IPS-20b (cell line): Measurements from ENCODE around the gene EPHA2.

ENCODE experiments used
- H3K27ac ChIP-seq: one replicate; pipeline ENCODE4 v1.5.1; 2013; ENCODE audit warnings: low read length
- H3K27me3 ChIP-seq: 2 replicates; pipeline ENCODE4 v1.6.1; 2013; ENCODE audit warnings: mild to moderate bottlenecking, low read length, inconsistent platforms; ENCODE audit not compliant: insufficient read depth
- H3K36me3 ChIP-seq: 2 replicates; pipeline ENCODE4 v1.6.1; 2013; ENCODE audit warnings: low read depth, mild to moderate bottlenecking, inconsistent platforms, low read length, moderate library complexity; ENCODE audit not compliant: insufficient read depth
- H3K4me1 ChIP-seq: 2 replicates; pipeline ENCODE4 v1.6.1; 2013; ENCODE audit warnings: mild to moderate bottlenecking, control low read depth, inconsistent platforms, low read length, moderate library complexity; ENCODE audit not compliant: insufficient read depth
- H3K4me3 ChIP-seq: 2 replicates; pipeline ENCODE4 v1.5.1; 2013; ENCODE audit warnings: mild to moderate bottlenecking, low read length, inconsistent platforms
- H3K9ac ChIP-seq: 2 replicates; pipeline ENCODE4 v1.6.1; 2013; ENCODE audit warnings: low read depth, mild to moderate bottlenecking, inconsistent platforms, low read length, moderate library complexity
- H3K9me3 ChIP-seq: 2 replicates; pipeline ENCODE4 v1.6.1; 2013; ENCODE audit warnings: mild to moderate bottlenecking, low read depth, low read length, inconsistent platforms; ENCODE audit not compliant: insufficient read depth

EPHA2 gene

GRCh38 chr1:16137890-16138467 is 17.9 kb downstream of the EPHA2 start:
- H3K4me1 ChIP-seq: peaks cover 16% of the 10 kb centered on the region
- H3K27ac ChIP-seq: no peak overlapping the region
- no peak overlapping the region for H3K9ac ChIP-seq
- no peak overlapping the region for H3K4me3 ChIP-seq
- H3K36me3 ChIP-seq: peaks cover 76% of the 10 kb centered on the region
- no peaks in the 10 kb centered on the region for H3K27me3 ChIP-seq
- no peaks in the 10 kb centered on the region for H3K9me3 ChIP-seq

GRCh38 chr1:16135501-16135900 is 20.4 kb downstream of the EPHA2 start:
- Histone ChIP-seq H3K27me3 (no peaks in the 10 kb centered on the region), H3K4me3 (no peak overlapping the region), H3K27ac (no peak overlapping the region), H3K36me3 (peaks cover 82% of the 10 kb centered on the region), H3K9ac (no peak overlapping the region), H3K9me3 (no peaks in the 10 kb centered on the region), H3K4me1 (peaks cover 8% of the 10 kb centered on the region; the same call in 1 of the 2 replicates)

GRCh38 chr1:16134906-16135305 is 21.0 kb downstream of the EPHA2 start:
- peaks cover 83% of the 10 kb centered on the region for H3K36me3 ChIP-seq
- no peak overlapping the region for H3K27ac ChIP-seq
- H3K4me1 ChIP-seq: peaks cover 3% of the 10 kb centered on the region; the same call in 1 of the 2 replicates
- H3K9ac ChIP-seq: no peak overlapping the region
- no peaks in the 10 kb centered on the region for H3K27me3 ChIP-seq
- H3K4me3 ChIP-seq: no peak overlapping the region
- no peaks in the 10 kb centered on the region for H3K9me3 ChIP-seq

- Histone ChIP-seq H3K4me3 (no peak overlapping the region), H3K9ac (no peak overlapping the region), H3K4me1 (no peaks in the 10 kb centered on the region), H3K36me3 (peaks cover 88% of the 10 kb centered on the region), H3K27ac (no peak overlapping the region), H3K9me3 (no peaks in the 10 kb centered on the region), H3K27me3 (no peaks in the 10 kb centered on the region)
Measured at GRCh38 chr1:16134066-16134801, 21.6 kb downstream of the EPHA2 start.

GRCh38 chr1:16133007-16133961 is 22.6 kb downstream of the EPHA2 start:
- H3K4me1 ChIP-seq: no peaks in the 10 kb centered on the region
- peaks cover 91% of the 10 kb centered on the region for H3K36me3 ChIP-seq
- no peak overlapping the region for H3K4me3 ChIP-seq
- H3K27ac ChIP-seq: no peak overlapping the region
- H3K27me3 ChIP-seq: no peaks in the 10 kb centered on the region
- no peaks in the 10 kb centered on the region for H3K9me3 ChIP-seq
- H3K9ac ChIP-seq: no peak overlapping the region

GRCh38 chr1:16132325-16132785 is 23.5 kb downstream of the EPHA2 start:
- Histone ChIP-seq H3K4me3 (no peak overlapping the region), H3K36me3 (peaks cover 91% of the 10 kb centered on the region), H3K9me3 (no peaks in the 10 kb centered on the region), H3K27ac (no peak overlapping the region), H3K27me3 (no peaks in the 10 kb centered on the region), H3K4me1 (no peaks in the 10 kb centered on the region), H3K9ac (no peak overlapping the region)

GRCh38 chr1:16131636-16132324 is 24.1 kb downstream of the EPHA2 start:
- Histone ChIP-seq H3K27me3 (no peaks in the 10 kb centered on the region), H3K4me3 (no peak overlapping the region), H3K27ac (no peak overlapping the region), H3K9me3 (no peaks in the 10 kb centered on the region), H3K36me3 (peaks cover 92% of the 10 kb centered on the region), H3K9ac (no peak overlapping the region), H3K4me1 (no peaks in the 10 kb centered on the region)

- Histone ChIP-seq H3K27me3 (no peaks in the 10 kb centered on the region), H3K9me3 (no peaks in the 10 kb centered on the region), H3K4me1 (no peaks in the 10 kb centered on the region), H3K36me3 (peaks cover 99% of the 10 kb centered on the region), H3K27ac (no peak overlapping the region), H3K4me3 (no peak overlapping the region), H3K9ac (no peak overlapping the region)
Measured at GRCh38 chr1:16130827-16131226, 25.0 kb downstream of the EPHA2 start.

- H3K36me3 ChIP-seq: peaks cover 97% of the 10 kb centered on the region
- no peak overlapping the region for H3K4me3 ChIP-seq
- no peak overlapping the region for H3K9ac ChIP-seq
- H3K27ac ChIP-seq: no peak overlapping the region
- H3K9me3 ChIP-seq: no peaks in the 10 kb centered on the region
- H3K4me1 ChIP-seq: no peaks in the 10 kb centered on the region
- no peaks in the 10 kb centered on the region for H3K27me3 ChIP-seq
Measured at GRCh38 chr1:16129921-16130543, 25.8 kb downstream of the EPHA2 start.

GRCh38 chr1:16129316-16129715 is 26.6 kb downstream of the EPHA2 start:
- Histone ChIP-seq H3K9ac (no peak overlapping the region), H3K4me3 (no peak overlapping the region), H3K36me3 (peaks cover 97% of the 10 kb centered on the region), H3K9me3 (no peaks in the 10 kb centered on the region), H3K27ac (no peak overlapping the region), H3K4me1 (no peaks in the 10 kb centered on the region), H3K27me3 (no peaks in the 10 kb centered on the region)

- no peaks in the 10 kb centered on the region for H3K9me3 ChIP-seq
- H3K9ac ChIP-seq: no peak overlapping the region
- no peaks in the 10 kb centered on the region for H3K27me3 ChIP-seq
- H3K4me1 ChIP-seq: no peaks in the 10 kb centered on the region
- no peak overlapping the region for H3K4me3 ChIP-seq
- no peak overlapping the region for H3K27ac ChIP-seq
- H3K36me3 ChIP-seq: peaks cover 87% of the 10 kb centered on the region
Measured at GRCh38 chr1:16128338-16128741, 27.5 kb downstream of the EPHA2 start.
